ENCODE measurements around the gene TAGLN. TPM values are rescaled to one million over a fixed set of nuclear protein-coding genes. Genes with fewer than 3 reads are reported as not detected.
"Not testable (repeated sequence)": the region's sequence is repeated elsewhere in the genome, so short reads cannot be mapped to it uniquely, and the experiment has no call there.

The TAGLN gene
- total RNA-seq, 1 experiment from 2014 or later = 71.5 TPM

DNA sequence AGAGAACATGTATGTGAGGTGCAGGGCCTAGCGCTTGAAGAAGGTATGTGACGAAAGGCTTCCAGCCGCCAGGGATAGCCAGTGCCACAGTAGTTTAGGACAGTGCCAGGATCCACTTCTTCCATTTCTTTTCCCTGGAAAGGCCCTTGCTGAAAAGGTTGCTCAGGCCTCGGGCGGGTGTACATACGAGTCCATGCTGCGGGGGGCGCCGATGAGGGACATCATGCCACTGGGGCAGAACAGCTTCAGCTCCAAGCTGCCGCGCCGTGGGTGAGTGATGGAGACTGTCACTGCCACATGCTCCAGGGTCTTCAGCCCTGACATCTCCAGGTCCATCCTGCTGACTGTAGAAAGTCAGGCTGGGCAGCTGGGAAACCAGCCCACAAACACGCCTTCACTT lies 9.5 kb downstream of the TAGLN start:
- H3K9me3 Mint-ChIP-seq; H3K4me3 Mint-ChIP-seq; POLR2A ChIA-PET; H3K4me1 Mint-ChIP-seq; H3K27ac Mint-ChIP-seq; H3K36me3 Mint-ChIP-seq; H3K27me3 Mint-ChIP-seq (ENCODE audit: low read depth): not testable (repeated sequence)
- DNase-seq (ENCODE audit: low spot score) (peak; percentile 54), ATAC-seq (peak; percentile 39)
- CTCF ChIA-PET = interaction anchor here (0.6 to 0.7 kb wide), 2 partner anchors 18 to 31 kb away, joined by 3 to 4 read pairs; partner anchors contain the start of gene SIDT2

- POLR2A ChIA-PET; H3K4me1 Mint-ChIP-seq; ATAC-seq; H3K27me3 Mint-ChIP-seq (ENCODE audit: low read depth); H3K9me3 Mint-ChIP-seq; H3K4me3 Mint-ChIP-seq; DNase-seq (ENCODE audit: low spot score); H3K36me3 Mint-ChIP-seq: not testable (repeated sequence)
- peak overlapping the region; percentile 59; the same call in 1 of the 2 replicates for H3K27ac Mint-ChIP-seq
- CTCF ChIA-PET = interaction anchor here (0.6 to 1.2 kb wide), 3 partner anchors 17 to 31 kb away, joined by 3 to 4 read pairs (median 3); partner anchors contain the start of gene SIDT2
Measured at GRCh38 chr11:117209351-117210125, 10.4 kb downstream of the TAGLN start.

- ChIA-PET POLR2A (no interaction called here), CTCF (interaction anchor here (0.6 to 1.3 kb wide), 4 partner anchors 13 to 30 kb away, joined by 3 to 4 read pairs (median 4); no protein-coding TSS in a partner anchor)
- ATAC-seq = no peak
- no peak for DNase-seq (ENCODE audit: low spot score)
- Mint-ChIP-seq H3K4me3 (no peak overlapping the region), H3K36me3 (peaks cover 3% of the 10 kb centered on the region), H3K4me1 (no peaks in the 10 kb centered on the region), H3K27ac (no peak overlapping the region), H3K9me3 (no peaks in the 10 kb centered on the region), H3K27me3 (ENCODE audit: low read depth) (no peaks in the 10 kb centered on the region)
- no peak for TF ChIP-seq ZSCAN18 (CRISPR knock-in tag; IDR thresholded peaks at IDR 0.05)
- TF ChIP-seq KAT7 (CRISPR knock-in tag; IDR thresholded peaks at IDR 0.05; ENCODE audit: borderline replicate concordance) = no peak
- TF ChIP-seq, protein P1, sequence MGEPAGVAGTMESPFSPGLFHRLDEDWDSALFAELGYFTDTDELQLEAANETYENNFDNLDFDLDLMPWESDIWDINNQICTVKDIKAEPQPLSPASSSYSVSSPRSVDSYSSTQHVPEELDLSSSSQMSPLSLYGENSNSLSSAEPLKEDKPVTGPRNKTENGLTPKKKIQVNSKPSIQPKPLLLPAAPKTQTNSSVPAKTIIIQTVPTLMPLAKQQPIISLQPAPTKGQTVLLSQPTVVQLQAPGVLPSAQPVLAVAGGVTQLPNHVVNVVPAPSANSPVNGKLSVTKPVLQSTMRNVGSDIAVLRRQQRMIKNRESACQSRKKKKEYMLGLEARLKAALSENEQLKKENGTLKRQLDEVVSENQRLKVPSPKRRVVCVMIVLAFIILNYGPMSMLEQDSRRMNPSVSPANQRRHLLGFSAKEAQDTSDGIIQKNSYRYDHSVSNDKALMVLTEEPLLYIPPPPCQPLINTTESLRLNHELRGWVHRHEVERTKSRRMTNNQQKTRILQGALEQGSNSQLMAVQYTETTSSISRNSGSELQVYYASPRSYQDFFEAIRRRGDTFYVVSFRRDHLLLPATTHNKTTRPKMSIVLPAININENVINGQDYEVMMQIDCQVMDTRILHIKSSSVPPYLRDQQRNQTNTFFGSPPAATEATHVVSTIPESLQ (CRISPR knock-in tag; IDR thresholded peaks at IDR 0.05) = no peak
- TF ChIP-seq E2F4 (CRISPR knock-in tag; IDR thresholded peaks at IDR 0.05; ENCODE audit: borderline replicate concordance, low read depth) = no peak
- TF ChIP-seq NR1H2 (CRISPR knock-in tag; IDR thresholded peaks at IDR 0.05) = no peak
- TF ChIP-seq, protein P2, sequence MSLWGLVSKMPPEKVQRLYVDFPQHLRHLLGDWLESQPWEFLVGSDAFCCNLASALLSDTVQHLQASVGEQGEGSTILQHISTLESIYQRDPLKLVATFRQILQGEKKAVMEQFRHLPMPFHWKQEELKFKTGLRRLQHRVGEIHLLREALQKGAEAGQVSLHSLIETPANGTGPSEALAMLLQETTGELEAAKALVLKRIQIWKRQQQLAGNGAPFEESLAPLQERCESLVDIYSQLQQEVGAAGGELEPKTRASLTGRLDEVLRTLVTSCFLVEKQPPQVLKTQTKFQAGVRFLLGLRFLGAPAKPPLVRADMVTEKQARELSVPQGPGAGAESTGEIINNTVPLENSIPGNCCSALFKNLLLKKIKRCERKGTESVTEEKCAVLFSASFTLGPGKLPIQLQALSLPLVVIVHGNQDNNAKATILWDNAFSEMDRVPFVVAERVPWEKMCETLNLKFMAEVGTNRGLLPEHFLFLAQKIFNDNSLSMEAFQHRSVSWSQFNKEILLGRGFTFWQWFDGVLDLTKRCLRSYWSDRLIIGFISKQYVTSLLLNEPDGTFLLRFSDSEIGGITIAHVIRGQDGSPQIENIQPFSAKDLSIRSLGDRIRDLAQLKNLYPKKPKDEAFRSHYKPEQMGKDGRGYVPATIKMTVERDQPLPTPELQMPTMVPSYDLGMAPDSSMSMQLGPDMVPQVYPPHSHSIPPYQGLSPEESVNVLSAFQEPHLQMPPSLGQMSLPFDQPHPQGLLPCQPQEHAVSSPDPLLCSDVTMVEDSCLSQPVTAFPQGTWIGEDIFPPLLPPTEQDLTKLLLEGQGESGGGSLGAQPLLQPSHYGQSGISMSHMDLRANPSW (CRISPR knock-in tag; conservative IDR thresholded peaks at IDR 0.05; ENCODE audit: low read depth) = no peak
- TF ChIP-seq MYBL2 (CRISPR knock-in tag; IDR thresholded peaks at IDR 0.05) = no peak
- TF ChIP-seq, protein P3, sequence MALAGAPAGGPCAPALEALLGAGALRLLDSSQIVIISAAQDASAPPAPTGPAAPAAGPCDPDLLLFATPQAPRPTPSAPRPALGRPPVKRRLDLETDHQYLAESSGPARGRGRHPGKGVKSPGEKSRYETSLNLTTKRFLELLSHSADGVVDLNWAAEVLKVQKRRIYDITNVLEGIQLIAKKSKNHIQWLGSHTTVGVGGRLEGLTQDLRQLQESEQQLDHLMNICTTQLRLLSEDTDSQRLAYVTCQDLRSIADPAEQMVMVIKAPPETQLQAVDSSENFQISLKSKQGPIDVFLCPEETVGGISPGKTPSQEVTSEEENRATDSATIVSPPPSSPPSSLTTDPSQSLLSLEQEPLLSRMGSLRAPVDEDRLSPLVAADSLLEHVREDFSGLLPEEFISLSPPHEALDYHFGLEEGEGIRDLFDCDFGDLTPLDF (CRISPR knock-in tag; IDR thresholded peaks at IDR 0.05) = no peak
- TF ChIP-seq ZNF512 (CRISPR knock-in tag; IDR thresholded peaks at IDR 0.05; ENCODE audit: borderline replicate concordance) = no peak
- TF ChIP-seq, protein P4, sequence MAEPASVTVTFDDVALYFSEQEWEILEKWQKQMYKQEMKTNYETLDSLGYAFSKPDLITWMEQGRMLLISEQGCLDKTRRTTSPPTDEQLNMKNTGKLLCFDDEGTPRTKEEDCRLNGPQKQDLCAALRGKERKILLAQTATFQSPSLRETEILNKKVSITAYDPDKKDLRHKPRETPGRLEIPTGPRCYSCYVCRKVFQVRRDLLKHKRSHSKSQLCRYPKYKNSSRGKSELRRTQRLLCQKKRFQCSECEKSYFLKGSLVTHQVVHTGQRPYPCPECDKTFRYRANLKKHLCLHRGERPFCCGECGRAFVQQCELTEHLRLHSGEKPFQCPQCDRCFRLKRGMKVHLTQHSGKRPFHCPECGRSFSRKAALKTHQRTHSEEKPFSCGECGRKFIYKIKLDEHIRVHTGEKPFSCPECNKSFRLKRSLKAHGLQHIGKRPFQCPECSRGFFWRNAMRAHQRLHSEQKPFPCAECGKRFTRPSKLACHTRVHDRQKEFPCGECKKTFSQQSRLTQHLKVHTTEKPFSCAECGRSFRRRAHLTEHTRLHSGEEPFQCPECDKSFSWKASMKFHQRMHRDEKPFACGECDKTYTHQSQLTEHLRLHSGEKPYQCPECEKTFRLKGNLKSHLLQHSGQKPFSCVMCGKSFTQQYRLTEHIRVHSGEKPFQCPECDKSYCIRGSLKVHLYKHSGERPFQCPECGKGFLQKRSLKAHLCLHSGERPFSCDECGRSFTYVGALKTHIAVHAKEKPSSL (CRISPR knock-in tag; conservative IDR thresholded peaks at IDR 0.05) = no peak
- no peak for TF ChIP-seq AR (CRISPR knock-in tag; IDR thresholded peaks at IDR 0.05)
- no peak for TF ChIP-seq IRF2 (CRISPR knock-in tag; IDR thresholded peaks at IDR 0.05; ENCODE audit: borderline replicate concordance, low read depth)
- TF ChIP-seq FOXP1 (CRISPR knock-in tag; IDR thresholded peaks at IDR 0.05; ENCODE audit: borderline replicate concordance) = no peak
Measured at GRCh38 chr11:117210620-117211019, 11.4 kb downstream of the TAGLN start.

Data from WTC11 (cell line).